ENCODE measurements around the gene TMEM89.
A peak's percentile ranks its signal among the peaks of the same experiment; 100 is the strongest.

Gene TMEM89

DNA sequence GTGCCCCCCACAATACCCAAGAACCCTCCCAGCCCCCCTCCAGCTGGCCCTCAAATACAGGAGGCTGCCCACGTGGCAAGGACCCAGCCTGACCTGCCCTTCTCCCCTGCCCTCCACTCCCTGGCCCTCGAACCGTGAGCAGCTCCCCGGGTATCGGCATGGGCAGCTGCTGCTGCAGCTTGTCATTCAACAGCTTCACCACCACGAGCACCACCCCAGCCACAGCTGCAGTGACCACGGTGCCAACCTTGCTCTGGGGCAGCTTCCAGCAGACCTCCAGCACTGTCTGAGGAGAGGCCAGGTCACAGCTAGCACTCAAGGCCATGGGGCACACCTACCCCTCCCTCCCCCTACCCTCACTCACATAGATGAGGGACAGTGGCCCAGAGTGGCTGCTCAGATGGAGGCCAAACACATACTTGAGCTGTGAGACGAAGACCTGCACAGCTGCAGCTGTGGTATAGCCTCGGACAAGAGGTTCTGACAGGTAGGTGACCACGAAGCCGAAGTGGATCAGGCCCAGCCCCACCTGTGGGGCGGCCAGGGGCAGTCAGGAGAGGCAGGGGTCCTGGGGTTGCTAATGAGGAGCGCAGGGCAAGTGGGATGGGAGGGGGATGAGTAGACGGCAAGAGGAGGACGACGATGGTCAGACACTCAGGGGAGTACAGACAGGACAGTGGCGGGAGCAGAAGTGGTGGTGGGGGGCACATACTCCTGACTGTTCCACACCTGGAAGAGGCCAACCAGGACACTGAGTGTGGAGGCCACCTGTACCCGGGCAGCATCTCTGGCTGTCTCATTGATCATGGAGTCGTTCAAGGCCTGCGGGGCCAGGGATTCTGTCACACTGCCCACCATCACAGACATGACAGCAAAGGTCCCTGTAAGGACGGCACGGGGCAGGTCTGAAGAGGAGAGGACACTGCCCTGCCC is 10.2 kb upstream of the TMEM89 start:
- no CpG with 5 or more reads among the region's 22 CpGs for WGBS, 2 donors (ENCODE audit: extremely low coverage in 2 of 2, insufficient read length in 2 of 2, insufficient replicate concordance in 1 of 2)
- peak overlapping the region; percentile 31 for H3K23ac ChIP-seq (ENCODE audit: low read depth, low read length, poor library complexity)
- peaks cover 13 to 17% of the 10 kb centered on the region in 2 donors for H3K4me1 ChIP-seq (ENCODE audit: control insufficient read depth in 2 of 2, insufficient read depth in 1 of 2, low read depth in 1 of 2, low read length in 2 of 2)
- H3K79me1 ChIP-seq (ENCODE audit: low read depth, low read length) = peaks cover 7% of the 10 kb centered on the region
- H3K36me3 ChIP-seq (replicated peaks in 1 of 2; ENCODE audit: control insufficient read depth in 2 of 2, insufficient read depth in 2 of 2, low read length in 2 of 2) = peaks cover 55 to 69% of the 10 kb centered on the region in 2 donors
- H4K8ac ChIP-seq (ENCODE audit: low read depth, low read length) = no peak overlapping the region
- H3K9me3 ChIP-seq (replicated peaks in 1 of 2; ENCODE audit: control insufficient read depth in 2 of 2, insufficient read depth in 1 of 2, low read depth in 1 of 2, low read length in 2 of 2) = no peaks in the 10 kb centered on the region
- H4K91ac ChIP-seq (ENCODE audit: low read depth, low read length, poor library complexity) = no peak overlapping the region
- H3K27ac ChIP-seq (replicated peaks; ENCODE audit: low read length) = no peak overlapping the region
- no peak overlapping the region for H3K4me2 ChIP-seq (ENCODE audit: insufficient read depth, low read length, poor library complexity, severe bottlenecking)
- no peak overlapping the region for H3K18ac ChIP-seq (ENCODE audit: low read length)
- H2BK120ac ChIP-seq (ENCODE audit: low read depth, low read length) = no peak overlapping the region
- H2BK15ac ChIP-seq (ENCODE audit: low read length) = no peak overlapping the region
- H2AFZ ChIP-seq (ENCODE audit: low read length) = no peak overlapping the region
- H3K4ac ChIP-seq (ENCODE audit: low read length) = peak overlapping the region; percentile 24
- no peak overlapping the region for H3K14ac ChIP-seq (ENCODE audit: low read length)
- H2AK5ac ChIP-seq (ENCODE audit: low read depth, low read length) = no peak overlapping the region
- no peak overlapping the region for H3K4me3 ChIP-seq (ENCODE audit: low read length in 2 of 2)
- no peak overlapping the region for H2BK5ac ChIP-seq (ENCODE audit: low read length)
- no peak overlapping the region for H2BK12ac ChIP-seq (ENCODE audit: low read length)
- no peak for DNase-seq (ENCODE audit: low spot score)
- H3K27me3 ChIP-seq (ENCODE audit: control insufficient read depth in 3 of 3, insufficient read depth in 3 of 3, low read depth in 1 of 3, low read length in 3 of 3) = no peaks in the 10 kb centered on the region
- H3K9ac ChIP-seq (ENCODE audit: low read depth, low read length, poor library complexity) = peak overlapping the region; percentile 65

DNA sequence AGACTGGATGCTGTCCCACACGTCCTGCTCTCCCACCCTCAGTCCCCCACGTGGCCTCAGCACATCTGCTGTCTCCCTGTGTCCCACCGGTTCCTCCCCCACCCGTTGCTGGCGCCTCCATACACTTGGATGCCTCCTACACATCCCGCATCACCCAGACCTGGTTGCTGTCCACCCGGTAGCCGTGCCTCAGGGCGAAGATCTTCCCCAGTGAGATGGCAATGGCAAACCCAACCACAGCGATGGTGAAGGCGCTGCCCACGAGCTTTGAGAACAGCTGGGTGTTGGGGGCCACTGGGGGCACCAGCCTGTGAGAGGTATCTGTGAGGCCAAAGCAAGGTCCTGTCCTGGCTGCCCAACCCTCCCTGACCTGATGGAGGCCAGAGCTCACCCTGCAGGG is 9.3 kb upstream of the TMEM89 start:
- peak overlapping the region; percentile 30 for H2BK12ac ChIP-seq (ENCODE audit: low read length)
- DNase-seq (ENCODE audit: low spot score) = no peak
- H3K4ac ChIP-seq (ENCODE audit: low read length) = no peak overlapping the region
- no peak overlapping the region for H4K8ac ChIP-seq (ENCODE audit: low read depth, low read length)
- H3K23ac ChIP-seq (ENCODE audit: low read depth, low read length, poor library complexity) = peak overlapping the region; percentile 49
- peaks cover 63 to 78% of the 10 kb centered on the region in 2 donors for H3K36me3 ChIP-seq (replicated peaks in 1 of 2; ENCODE audit: control insufficient read depth in 2 of 2, insufficient read depth in 2 of 2, low read length in 2 of 2)
- H3K27me3 ChIP-seq (ENCODE audit: control insufficient read depth in 3 of 3, insufficient read depth in 3 of 3, low read depth in 1 of 3, low read length in 3 of 3) = no peaks in the 10 kb centered on the region
- no peak overlapping the region for H3K14ac ChIP-seq (ENCODE audit: low read length)
- no peak overlapping the region for H3K18ac ChIP-seq (ENCODE audit: low read length)
- no peak overlapping the region for H2BK15ac ChIP-seq (ENCODE audit: low read length)
- peaks cover 5 to 8% of the 10 kb centered on the region in 2 donors for H3K4me1 ChIP-seq (ENCODE audit: control insufficient read depth in 2 of 2, insufficient read depth in 1 of 2, low read depth in 1 of 2, low read length in 2 of 2)
- no peak overlapping the region for H3K4me2 ChIP-seq (ENCODE audit: insufficient read depth, low read length, poor library complexity, severe bottlenecking)
- H2BK120ac ChIP-seq (ENCODE audit: low read depth, low read length) = no peak overlapping the region
- no peak overlapping the region for H2AK5ac ChIP-seq (ENCODE audit: low read depth, low read length)
- H3K9me3 ChIP-seq (replicated peaks in 1 of 2; ENCODE audit: control insufficient read depth in 2 of 2, insufficient read depth in 1 of 2, low read depth in 1 of 2, low read length in 2 of 2) = no peaks in the 10 kb centered on the region
- no peak overlapping the region for H2AFZ ChIP-seq (ENCODE audit: low read length)
- no CpG with 5 or more reads among the region's 12 CpGs for whole genome bisulfite sequencing, 2 donors (ENCODE audit: extremely low coverage in 2 of 2, insufficient read length in 2 of 2, insufficient replicate concordance in 1 of 2)
- H3K4me3 ChIP-seq (ENCODE audit: low read length in 2 of 2) = no peak overlapping the region
- H3K27ac ChIP-seq (replicated peaks; ENCODE audit: low read length) = no peak overlapping the region
- H3K9ac ChIP-seq (ENCODE audit: low read depth, low read length, poor library complexity) = no peak overlapping the region
- H4K91ac ChIP-seq (ENCODE audit: low read depth, low read length, poor library complexity) = no peak overlapping the region
- H2BK5ac ChIP-seq (ENCODE audit: low read length) = peak overlapping the region; percentile 56
- H3K79me1 ChIP-seq (ENCODE audit: low read depth, low read length) = peaks cover 7% of the 10 kb centered on the region

DNA sequence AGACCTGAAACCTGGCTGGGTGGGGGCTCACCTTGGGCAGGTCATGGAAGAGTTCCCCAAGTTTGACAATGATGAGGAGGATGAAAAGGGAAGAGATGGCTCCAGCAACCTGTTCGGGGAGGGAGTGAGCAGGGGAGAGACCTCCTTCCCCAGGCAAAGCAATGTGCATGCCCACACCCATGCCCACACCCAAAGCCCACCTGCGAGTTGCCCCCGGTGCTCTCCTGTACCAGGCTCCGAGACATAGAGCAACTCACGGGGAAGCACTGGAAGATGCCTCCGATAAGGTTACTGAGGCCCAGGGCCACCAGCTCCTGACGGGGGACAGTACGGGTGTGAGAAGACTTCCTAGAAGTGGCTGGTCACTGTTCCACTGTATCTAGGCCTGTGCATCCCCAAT is 8.8 kb upstream of the TMEM89 start:
- H3K4ac ChIP-seq (ENCODE audit: low read length) = no peak overlapping the region

DNA sequence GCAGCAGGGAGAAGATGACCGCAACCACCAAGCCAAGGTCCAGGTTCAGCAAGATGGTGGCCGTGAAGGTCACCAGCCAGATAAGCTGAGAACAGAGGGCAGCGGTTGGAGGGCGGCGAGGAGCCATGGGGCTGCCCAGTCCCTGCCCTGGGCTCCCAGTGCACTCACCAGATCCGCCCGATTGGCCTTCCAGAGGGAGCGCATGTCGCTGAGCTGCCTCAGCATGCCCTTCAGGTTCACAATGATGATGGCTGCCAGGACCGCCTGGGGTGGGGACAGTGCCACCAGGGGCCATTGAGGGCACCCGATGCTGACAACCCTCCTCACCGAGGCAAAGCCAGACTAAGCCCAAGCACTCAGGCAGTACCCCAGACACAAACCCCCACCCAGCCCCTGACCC is 8.3 kb upstream of the TMEM89 start:
- Histone ChIP-seq H4K8ac (ENCODE audit: low read depth, low read length) (no peak overlapping the region), H3K36me3 (replicated peaks in 1 of 2; ENCODE audit: control insufficient read depth in 2 of 2, insufficient read depth in 2 of 2, low read length in 2 of 2) (peaks cover 66 to 87% of the 10 kb centered on the region in 2 donors), H2AK5ac (ENCODE audit: low read depth, low read length) (no peak overlapping the region), H3K23ac (ENCODE audit: low read depth, low read length, poor library complexity) (no peak overlapping the region), H3K4ac (ENCODE audit: low read length) (no peak overlapping the region), H3K9ac (ENCODE audit: low read depth, low read length, poor library complexity) (no peak overlapping the region), H3K4me1 (ENCODE audit: control insufficient read depth in 2 of 2, insufficient read depth in 1 of 2, low read depth in 1 of 2, low read length in 2 of 2) (peaks cover 5 to 8% of the 10 kb centered on the region in 2 donors), H2BK15ac (ENCODE audit: low read length) (no peak overlapping the region), H3K4me2 (ENCODE audit: insufficient read depth, low read length, poor library complexity, severe bottlenecking) (no peak overlapping the region), H2AFZ (ENCODE audit: low read length) (no peak overlapping the region), H3K4me3 (ENCODE audit: low read length in 2 of 2) (peak overlapping the region in 1 of 2 donors; percentile 42), H3K14ac (ENCODE audit: low read length) (no peak overlapping the region), H3K27me3 (ENCODE audit: control insufficient read depth in 3 of 3, insufficient read depth in 3 of 3, low read depth in 1 of 3, low read length in 3 of 3) (no peaks in the 10 kb centered on the region), H2BK12ac (ENCODE audit: low read length) (no peak overlapping the region), H3K27ac (replicated peaks; ENCODE audit: low read length) (no peak overlapping the region), H2BK5ac (ENCODE audit: low read length) (no peak overlapping the region), H3K18ac (ENCODE audit: low read length) (peak overlapping the region; percentile 11), H3K9me3 (replicated peaks in 1 of 2; ENCODE audit: control insufficient read depth in 2 of 2, insufficient read depth in 1 of 2, low read depth in 1 of 2, low read length in 2 of 2) (no peaks in the 10 kb centered on the region), H4K91ac (ENCODE audit: low read depth, low read length, poor library complexity) (no peak overlapping the region), H2BK120ac (ENCODE audit: low read depth, low read length) (no peak overlapping the region), H3K79me1 (ENCODE audit: low read depth, low read length) (peaks cover 7% of the 10 kb centered on the region)
- no peak for DNase-seq (ENCODE audit: low spot score)
- WGBS, 2 donors (ENCODE audit: extremely low coverage in 2 of 2, insufficient read length in 2 of 2, insufficient replicate concordance in 1 of 2) = no CpG with 5 or more reads among the region's 12 CpGs

More for the DNA sequence above, 8.8 kb upstream of the TMEM89 start:
- no peak overlapping the region for H2BK15ac ChIP-seq (ENCODE audit: low read length)
- H2BK5ac ChIP-seq (ENCODE audit: low read length) = peak overlapping the region; percentile 56
- H3K4me3 ChIP-seq (ENCODE audit: low read length in 2 of 2) = no peak overlapping the region
- no peak overlapping the region for H2AK5ac ChIP-seq (ENCODE audit: low read depth, low read length)
- WGBS, 2 donors (ENCODE audit: extremely low coverage in 2 of 2, insufficient read length in 2 of 2, insufficient replicate concordance in 1 of 2) = no CpG with 5 or more reads among the region's 8 CpGs
- no peak overlapping the region for H4K8ac ChIP-seq (ENCODE audit: low read depth, low read length)
- no peak overlapping the region for H3K9ac ChIP-seq (ENCODE audit: low read depth, low read length, poor library complexity)
- H3K27ac ChIP-seq (replicated peaks; ENCODE audit: low read length) = no peak overlapping the region
- peaks cover 7% of the 10 kb centered on the region for H3K79me1 ChIP-seq (ENCODE audit: low read depth, low read length)
- no peaks in the 10 kb centered on the region for H3K27me3 ChIP-seq (ENCODE audit: control insufficient read depth in 3 of 3, insufficient read depth in 3 of 3, low read depth in 1 of 3, low read length in 3 of 3)
- H2BK12ac ChIP-seq (ENCODE audit: low read length) = no peak overlapping the region
- no peak overlapping the region for H4K91ac ChIP-seq (ENCODE audit: low read depth, low read length, poor library complexity)
- no peak overlapping the region for H2AFZ ChIP-seq (ENCODE audit: low read length)
- no peak overlapping the region for H3K23ac ChIP-seq (ENCODE audit: low read depth, low read length, poor library complexity)
- no peak overlapping the region for H3K14ac ChIP-seq (ENCODE audit: low read length)
- peaks cover 63 to 82% of the 10 kb centered on the region in 2 donors for H3K36me3 ChIP-seq (replicated peaks in 1 of 2; ENCODE audit: control insufficient read depth in 2 of 2, insufficient read depth in 2 of 2, low read length in 2 of 2)
- no peak overlapping the region for H3K4me2 ChIP-seq (ENCODE audit: insufficient read depth, low read length, poor library complexity, severe bottlenecking)
- no peak for DNase-seq (ENCODE audit: low spot score)
- no peaks in the 10 kb centered on the region for H3K9me3 ChIP-seq (replicated peaks in 1 of 2; ENCODE audit: control insufficient read depth in 2 of 2, insufficient read depth in 1 of 2, low read depth in 1 of 2, low read length in 2 of 2)
- no peak overlapping the region for H3K18ac ChIP-seq (ENCODE audit: low read length)
- no peak overlapping the region for H2BK120ac ChIP-seq (ENCODE audit: low read depth, low read length)
- H3K4me1 ChIP-seq (ENCODE audit: control insufficient read depth in 2 of 2, insufficient read depth in 1 of 2, low read depth in 1 of 2, low read length in 2 of 2) = peaks cover 5 to 8% of the 10 kb centered on the region in 2 donors

Measured in neuronal stem cell (in vitro differentiated cells).